EH (cell line): ENCODE results near the gene OXSR1.
"Not testable (repeated sequence)": the region's sequence is repeated elsewhere in the genome, so short reads cannot be mapped to it uniquely, and the experiment has no call there.

Experiments used
- DNase-seq: peaks from one replicate; pipeline ENCODE4 v3.0.0-alpha.2; 2015; ENCODE audit warnings: low read depth

OXSR1 gene

GRCh38 chr3:38127611-38128302 lies 37.6 kb upstream of the OXSR1 start:
- DNase-seq = peak; percentile 22

GRCh38 chr3:38128303-38128655 lies 37.1 kb upstream of the OXSR1 start:
- no peak for DNase-seq

- no peak for DNase-seq
These were observed 36.3 kb upstream of the OXSR1 start for GRCh38 chr3:38129058-38129457.

GRCh38 chr3:38130631-38131065 lies 34.7 kb upstream of the OXSR1 start:
- DNase-seq = no peak

- peak; percentile 43 for DNase-seq
These were observed 33.5 kb upstream of the OXSR1 start for GRCh38 chr3:38131621-38132369.

GRCh38 chr3:38133209-38133556 lies 32.2 kb upstream of the OXSR1 start:
- DNase-seq = no peak

- DNase-seq = peak; percentile 27
These were observed 31.6 kb upstream of the OXSR1 start for GRCh38 chr3:38133557-38134405.

GRCh38 chr3:38134517-38135143 lies 30.7 kb upstream of the OXSR1 start:
- DNase-seq = not testable (repeated sequence)

GRCh38 chr3:38135621-38136277 lies 29.6 kb upstream of the OXSR1 start:
- DNase-seq = peak; percentile 32

GRCh38 chr3:38136393-38136776 lies 29.0 kb upstream of the OXSR1 start:
- DNase-seq = peak; percentile 45

GRCh38 chr3:38136777-38137614 lies 28.3 kb upstream of the OXSR1 start, which contains the start of gene ACAA1:
ACAA1 (minus strand) TSS chr3:38137127; CDS start chr3:38137035, 92 bp downstream.
- peak; percentile 99 for DNase-seq

GRCh38 chr3:38137615-38138348 lies 27.6 kb upstream of the OXSR1 start:
- DNase-seq = no peak

- peak; percentile 73 for DNase-seq
These were observed 26.8 kb upstream of the OXSR1 start, which contains the start of gene MYD88 for GRCh38 chr3:38138349-38139190. MYD88 (plus strand) TSS chr3:38138661; CDS start chr3:38138701, 40 bp downstream.

GRCh38 chr3:38139191-38139590 lies 26.1 kb upstream of the OXSR1 start:
- DNase-seq = no peak

- no peak for DNase-seq
These were observed 25.7 kb upstream of the OXSR1 start for GRCh38 chr3:38139652-38140051.

GRCh38 chr3:38140326-38141172 lies 24.8 kb upstream of the OXSR1 start:
- no peak for DNase-seq

- DNase-seq = no peak
These were observed 24.0 kb upstream of the OXSR1 start for GRCh38 chr3:38141173-38141951.
